Uterus (tissue), 2 donors: ENCODE results near the gene OR10J4.

Source experiments
- CTCF ChIP-seq, 4 experiments: fragments of 200-600 bp in 2 of 4; fragments of 450-650 bp in 2 of 4; sonication (generic) in 2 of 4; IDR thresholded peaks; one replicate each; pipeline ENCODE4 v1.5.1; 2016 to 2019; ENCODE audit warnings: antibody characterized with exemption in 4 of 4, mild to moderate bottlenecking in 2 of 4, moderate library complexity in 1 of 4
- POLR2A ChIP-seq, 2 donors: fragments of 450-650 bp; IDR thresholded peaks; one replicate each; pipeline ENCODE4 v1.6.1; 2016; ENCODE audit warnings: antibody characterized with exemption in 2 of 2, mild to moderate bottlenecking in 1 of 2, moderate library complexity in 1 of 2

GRCh38 chr1:159443066-159443750 is 11.2 kb downstream of the OR10J4 start:
- TF ChIP-seq CTCF (IDR thresholded peaks at IDR 0.05) (no peak), POLR2A (IDR thresholded peaks at IDR 0.05) (no peak)
